Liver (tissue), 3 donors: ENCODE measurements around the gene LITAFD.

Experiments used
- CTCF ChIP-seq: fragments of 150-350 bp; IDR thresholded peaks from 2 replicates; pipeline ENCODE4 v1.5.1; 2017; ENCODE audit warnings: improper control_type of control experiment, low read depth, low read length; ENCODE audit not compliant: missing input control
- EGR1 ChIP-seq, 2 donors: IDR thresholded peaks; 2 replicates each; pipeline ENCODE4 v1.6.1; 2016 to 2018; ENCODE audit warnings: antibody characterized with exemption in 2 of 2, low read depth in 2 of 2
- FOXA1 ChIP-seq: IDR thresholded peaks from 2 replicates; pipeline ENCODE4 v1.6.1; 2016; ENCODE audit warnings: antibody characterized with exemption
- HNF4A ChIP-seq, 2 donors: conservative IDR thresholded peaks; 2 replicates each; pipeline ENCODE4 v1.6.1; 2016; ENCODE audit warnings: antibody characterized with exemption in 2 of 2, mild to moderate bottlenecking in 2 of 2
- HNF4G ChIP-seq: IDR thresholded peaks from 2 replicates; pipeline ENCODE4 v1.6.1; 2016; ENCODE audit warnings: antibody characterized with exemption
- RAD21 ChIP-seq, 2 donors: IDR thresholded peaks; 2 replicates each; pipeline ENCODE4 v1.6.1; 2016; ENCODE audit warnings: antibody characterized with exemption in 2 of 2, mild to moderate bottlenecking in 2 of 2
- RXRA ChIP-seq, 2 donors: IDR thresholded peaks; 2 replicates each; pipeline ENCODE4 v1.6.1; 2017 to 2018; ENCODE audit warnings: antibody characterized with exemption in 2 of 2, mild to moderate bottlenecking in 1 of 2
- SP1 ChIP-seq: IDR thresholded peaks from 2 replicates; pipeline ENCODE4 v1.6.1; 2018; ENCODE audit warnings: antibody characterized with exemption, mild to moderate bottlenecking
- TAF1 ChIP-seq: conservative IDR thresholded peaks from 2 replicates; pipeline ENCODE4 v1.6.1; 2016; ENCODE audit warnings: antibody characterized with exemption, mild to moderate bottlenecking
- YY1 ChIP-seq: IDR thresholded peaks from 2 replicates; pipeline ENCODE4 v1.6.1; 2016; ENCODE audit warnings: antibody characterized with exemption, mild to moderate bottlenecking
- TF ChIP-seq, protein P1 (sequence below): IDR thresholded peaks from 2 replicates; pipeline ENCODE4 v1.6.1; 2016; ENCODE audit warnings: antibody characterized with exemption, mild to moderate bottlenecking
- TF ChIP-seq, protein P2 (sequence below): IDR thresholded peaks from 2 replicates; pipeline ENCODE4 v1.6.1; 2016; ENCODE audit warnings: antibody characterized with exemption
- TF ChIP-seq, protein P3 (sequence below): IDR thresholded peaks from 2 replicates; pipeline ENCODE4 v1.6.1; 2016; ENCODE audit warnings: antibody characterized with exemption
- donor health status: healthy.
- donor health status: healthy.

DNA sequence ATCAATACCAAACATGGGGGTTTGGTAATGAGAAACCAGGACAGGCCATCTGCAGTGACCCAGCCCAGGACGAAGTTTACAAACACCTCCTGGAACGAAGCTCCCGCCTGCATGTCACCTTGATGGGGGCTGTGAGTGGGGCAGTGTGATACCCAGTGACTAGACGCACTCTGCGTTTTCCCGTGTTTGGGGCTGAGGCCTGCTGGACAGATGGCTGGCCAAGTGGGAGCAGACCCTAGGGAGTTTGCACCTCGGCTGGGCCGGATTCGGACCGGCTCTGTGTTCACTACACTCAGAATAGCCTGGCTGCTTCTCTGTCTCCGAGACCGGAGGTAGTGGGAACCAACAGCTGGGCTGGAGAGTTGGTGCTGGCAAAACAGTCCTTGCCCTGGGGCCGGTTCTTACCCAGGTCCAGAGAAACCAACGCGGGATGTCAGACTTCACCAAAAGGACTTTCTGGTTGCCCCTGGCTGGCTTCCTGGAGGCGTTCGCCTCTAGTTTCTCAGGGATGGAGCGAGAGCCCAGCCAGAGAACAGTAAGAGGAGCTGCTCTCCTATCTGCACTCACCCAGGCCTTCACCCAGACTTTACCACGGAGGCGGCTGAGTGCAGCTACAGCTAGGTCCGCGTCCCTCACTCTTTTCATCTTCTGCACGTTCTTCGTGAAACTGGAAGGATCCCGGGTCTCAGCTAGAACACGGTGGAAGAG, 33.8 kb upstream of the LITAFD start:
- TF ChIP-seq SP1 (no peak), CTCF (no peak), RXRA (IDR thresholded peaks at IDR 0.05) (no peak), FOXA1 (no peak), TAF1 (no peak), YY1 (no peak), RAD21 (IDR thresholded peaks at IDR 0.05) (no peak), EGR1 (IDR thresholded peaks at IDR 0.05; ENCODE audit: low read depth in 2 of 2) (no peak), HNF4A (conservative IDR thresholded peaks at IDR 0.05) (no peak), HNF4G (no peak)
- TF ChIP-seq, protein P1, sequence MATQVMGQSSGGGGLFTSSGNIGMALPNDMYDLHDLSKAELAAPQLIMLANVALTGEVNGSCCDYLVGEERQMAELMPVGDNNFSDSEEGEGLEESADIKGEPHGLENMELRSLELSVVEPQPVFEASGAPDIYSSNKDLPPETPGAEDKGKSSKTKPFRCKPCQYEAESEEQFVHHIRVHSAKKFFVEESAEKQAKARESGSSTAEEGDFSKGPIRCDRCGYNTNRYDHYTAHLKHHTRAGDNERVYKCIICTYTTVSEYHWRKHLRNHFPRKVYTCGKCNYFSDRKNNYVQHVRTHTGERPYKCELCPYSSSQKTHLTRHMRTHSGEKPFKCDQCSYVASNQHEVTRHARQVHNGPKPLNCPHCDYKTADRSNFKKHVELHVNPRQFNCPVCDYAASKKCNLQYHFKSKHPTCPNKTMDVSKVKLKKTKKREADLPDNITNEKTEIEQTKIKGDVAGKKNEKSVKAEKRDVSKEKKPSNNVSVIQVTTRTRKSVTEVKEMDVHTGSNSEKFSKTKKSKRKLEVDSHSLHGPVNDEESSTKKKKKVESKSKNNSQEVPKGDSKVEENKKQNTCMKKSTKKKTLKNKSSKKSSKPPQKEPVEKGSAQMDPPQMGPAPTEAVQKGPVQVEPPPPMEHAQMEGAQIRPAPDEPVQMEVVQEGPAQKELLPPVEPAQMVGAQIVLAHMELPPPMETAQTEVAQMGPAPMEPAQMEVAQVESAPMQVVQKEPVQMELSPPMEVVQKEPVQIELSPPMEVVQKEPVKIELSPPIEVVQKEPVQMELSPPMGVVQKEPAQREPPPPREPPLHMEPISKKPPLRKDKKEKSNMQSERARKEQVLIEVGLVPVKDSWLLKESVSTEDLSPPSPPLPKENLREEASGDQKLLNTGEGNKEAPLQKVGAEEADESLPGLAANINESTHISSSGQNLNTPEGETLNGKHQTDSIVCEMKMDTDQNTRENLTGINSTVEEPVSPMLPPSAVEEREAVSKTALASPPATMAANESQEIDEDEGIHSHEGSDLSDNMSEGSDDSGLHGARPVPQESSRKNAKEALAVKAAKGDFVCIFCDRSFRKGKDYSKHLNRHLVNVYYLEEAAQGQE = no peak
- TF ChIP-seq, protein P2, sequence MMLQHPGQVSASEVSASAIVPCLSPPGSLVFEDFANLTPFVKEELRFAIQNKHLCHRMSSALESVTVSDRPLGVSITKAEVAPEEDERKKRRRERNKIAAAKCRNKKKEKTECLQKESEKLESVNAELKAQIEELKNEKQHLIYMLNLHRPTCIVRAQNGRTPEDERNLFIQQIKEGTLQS = no peak
- TF ChIP-seq, protein P3, sequence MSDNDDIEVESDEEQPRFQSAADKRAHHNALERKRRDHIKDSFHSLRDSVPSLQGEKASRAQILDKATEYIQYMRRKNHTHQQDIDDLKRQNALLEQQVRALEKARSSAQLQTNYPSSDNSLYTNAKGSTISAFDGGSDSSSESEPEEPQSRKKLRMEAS = no peak
